Raji (cell line): ENCODE data around the gene TRMO.

Experiments used
- POLR2A ChIP-seq: IDR thresholded peaks from 2 replicates; pipeline ENCODE4 v1.6.1; 2011; ENCODE audit warnings: low read depth, low read length, control low read depth; ENCODE audit not compliant: insufficient read depth

Gene TRMO

GRCh38 chr9:97940233-97940632, 17.9 kb upstream of the TRMO start:
- no peak for TF ChIP-seq POLR2A

GRCh38 chr9:97938081-97938644, 15.9 kb upstream of the TRMO start, which contains the start of gene HEMGN:
HEMGN (minus strand) TSS chr9:97938172; CDS start chr9:97938136, 36 bp downstream.
- peak; percentile 38; the same call in 1 of the 2 replicates for TF ChIP-seq POLR2A

GRCh38 chr9:97936998-97937397, 14.7 kb upstream of the TRMO start:
- TF ChIP-seq POLR2A: no peak

- TF ChIP-seq POLR2A: no peak; the same call in 1 of the 2 replicates
Observed at GRCh38 chr9:97935276-97935675, 13.0 kb upstream of the TRMO start.

- TF ChIP-seq POLR2A: peak; percentile 62
Observed at GRCh38 chr9:97934321-97935115, 12.2 kb upstream of the TRMO start.

- no peak for TF ChIP-seq POLR2A
Observed at GRCh38 chr9:97933297-97933998, 11.1 kb upstream of the TRMO start.

- TF ChIP-seq POLR2A: no peak
Observed at GRCh38 chr9:97930972-97931371, 8.7 kb upstream of the TRMO start.

- TF ChIP-seq POLR2A: no peak
Observed at GRCh38 chr9:97928986-97929604, 6.8 kb upstream of the TRMO start.

- no peak for TF ChIP-seq POLR2A
Observed at GRCh38 chr9:97925497-97926334, 3.4 kb upstream of the TRMO start.

GRCh38 chr9:97924386-97924785, 2.1 kb upstream of the TRMO start:
- TF ChIP-seq POLR2A: peak; percentile 44; the same call in 1 of the 2 replicates

GRCh38 chr9:97923529-97924108, 1.3 kb upstream of the TRMO start:
- TF ChIP-seq POLR2A: no peak

GRCh38 chr9:97919217-97919813, 3.0 kb downstream of the TRMO start:
- no peak for TF ChIP-seq POLR2A

- no peak for TF ChIP-seq POLR2A
Observed at GRCh38 chr9:97918611-97919010, 3.7 kb downstream of the TRMO start.

GRCh38 chr9:97911970-97912369, 10.3 kb downstream of the TRMO start:
- TF ChIP-seq POLR2A: no peak
